ENCODE data around the gene AKT1.
A peak's percentile ranks its signal among the peaks of the same experiment; 100 is the strongest.

AKT1 gene

DNA sequence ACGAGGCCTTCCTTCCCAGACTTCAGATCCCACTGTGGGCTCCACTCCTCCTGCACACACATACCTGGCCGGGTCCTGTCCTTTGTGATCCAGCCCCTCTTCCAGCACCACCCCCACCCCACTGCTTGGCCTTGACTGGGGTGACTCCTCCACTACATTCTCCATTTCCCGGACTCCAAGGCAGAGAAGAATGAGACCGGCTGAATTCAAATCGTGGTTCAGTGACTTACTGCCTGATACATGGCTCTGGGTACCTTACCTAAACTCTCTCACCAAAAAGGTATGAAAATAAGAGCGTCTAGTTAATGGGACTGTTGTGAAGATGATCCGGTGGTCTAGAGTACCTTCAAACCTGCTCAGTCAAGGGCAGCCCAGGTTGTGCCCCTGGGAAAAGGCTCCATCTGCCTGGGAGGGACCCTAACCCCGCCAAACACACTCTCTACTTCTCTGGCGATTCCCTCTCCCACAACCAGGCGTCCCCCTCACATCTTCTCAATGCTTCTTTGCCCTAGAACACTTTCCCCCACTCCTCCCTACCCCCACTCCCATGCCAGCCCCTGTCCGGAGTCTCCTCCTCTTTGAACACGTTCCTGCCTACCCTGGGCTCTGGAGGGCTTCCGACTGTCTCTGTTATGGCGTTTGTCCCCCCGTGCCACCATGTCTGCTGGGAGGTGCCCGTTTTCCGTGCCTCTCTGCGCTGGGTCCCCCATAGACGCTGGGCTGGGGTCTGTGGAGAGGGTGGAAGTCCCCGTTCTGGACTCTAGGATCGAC is 3.9 kb upstream of the AKT1 start:
- no peak for DNase-seq (ENCODE audit: low spot score)

- no peak for DNase-seq (ENCODE audit: low spot score)
These were observed 3.0 kb upstream of the AKT1 start for GRCh38 chr14:104798300-104799243.

DNA sequence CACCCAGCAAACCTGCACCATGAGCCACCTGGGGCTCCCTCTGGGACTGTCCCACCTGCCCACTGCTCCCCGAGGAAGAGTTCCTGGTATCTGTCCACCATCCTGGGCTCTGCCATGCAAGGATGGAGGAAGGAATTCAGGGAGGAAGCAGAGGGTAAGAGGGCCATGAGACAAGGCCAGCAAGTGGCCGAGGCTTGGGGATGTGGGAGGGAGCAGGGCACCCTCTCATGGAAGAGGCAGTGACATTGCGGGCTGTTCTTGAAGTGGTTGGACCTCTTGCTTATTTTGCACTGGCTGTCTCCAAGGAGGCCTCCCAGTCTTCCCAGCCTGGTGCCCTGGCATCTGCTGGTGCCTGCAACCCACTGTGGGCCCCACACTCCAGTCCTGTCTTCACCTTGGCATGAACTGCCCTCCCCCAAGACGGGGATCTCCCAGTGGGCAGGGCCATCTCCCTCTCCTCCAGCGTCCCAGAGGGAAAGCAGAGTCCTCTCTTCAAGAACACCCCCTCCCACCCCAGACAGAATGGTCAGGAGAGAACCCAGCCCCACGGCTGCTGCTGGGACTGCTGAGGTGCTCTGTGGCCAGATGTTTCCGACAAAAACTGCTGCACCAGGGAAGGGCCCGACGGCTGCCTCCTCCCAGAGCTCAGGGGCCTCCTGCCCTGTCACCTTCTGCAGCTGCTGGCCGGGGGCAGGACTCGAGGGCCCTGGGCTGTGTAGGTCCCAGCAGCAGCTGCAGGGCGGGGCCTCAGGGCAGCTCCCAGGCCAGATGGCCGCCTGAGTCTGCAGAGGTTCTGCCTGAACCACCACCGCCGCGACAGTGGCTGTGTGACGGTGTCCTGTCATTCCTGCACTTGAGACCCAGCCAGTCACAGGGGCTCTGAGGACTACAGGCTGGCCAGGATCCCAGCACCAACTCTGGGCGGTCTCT is 1.8 kb upstream of the AKT1 start:
- no peak for DNase-seq (ENCODE audit: low spot score)

DNA sequence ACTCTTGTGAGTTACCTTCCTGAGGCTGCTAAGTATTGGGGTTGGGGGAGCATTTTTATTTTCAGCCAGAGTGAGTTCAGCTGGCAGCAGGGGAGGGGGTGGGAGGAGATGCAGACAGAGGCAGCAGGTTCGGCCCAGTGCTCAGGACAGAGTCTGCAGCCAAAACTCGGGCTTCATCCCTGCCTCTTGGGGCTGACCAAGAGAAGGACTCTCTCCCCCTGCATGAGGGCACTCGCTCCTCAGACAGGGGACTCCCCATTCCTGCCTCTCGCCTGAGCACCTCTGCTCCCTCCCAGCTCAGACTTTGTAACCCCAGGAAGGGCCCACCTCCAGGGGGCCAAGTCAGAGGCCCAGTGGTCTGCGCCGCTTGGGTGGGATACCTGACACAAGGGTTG is 1.1 kb upstream of the AKT1 start:
- no peak for DNase-seq (ENCODE audit: low spot score)

DNA sequence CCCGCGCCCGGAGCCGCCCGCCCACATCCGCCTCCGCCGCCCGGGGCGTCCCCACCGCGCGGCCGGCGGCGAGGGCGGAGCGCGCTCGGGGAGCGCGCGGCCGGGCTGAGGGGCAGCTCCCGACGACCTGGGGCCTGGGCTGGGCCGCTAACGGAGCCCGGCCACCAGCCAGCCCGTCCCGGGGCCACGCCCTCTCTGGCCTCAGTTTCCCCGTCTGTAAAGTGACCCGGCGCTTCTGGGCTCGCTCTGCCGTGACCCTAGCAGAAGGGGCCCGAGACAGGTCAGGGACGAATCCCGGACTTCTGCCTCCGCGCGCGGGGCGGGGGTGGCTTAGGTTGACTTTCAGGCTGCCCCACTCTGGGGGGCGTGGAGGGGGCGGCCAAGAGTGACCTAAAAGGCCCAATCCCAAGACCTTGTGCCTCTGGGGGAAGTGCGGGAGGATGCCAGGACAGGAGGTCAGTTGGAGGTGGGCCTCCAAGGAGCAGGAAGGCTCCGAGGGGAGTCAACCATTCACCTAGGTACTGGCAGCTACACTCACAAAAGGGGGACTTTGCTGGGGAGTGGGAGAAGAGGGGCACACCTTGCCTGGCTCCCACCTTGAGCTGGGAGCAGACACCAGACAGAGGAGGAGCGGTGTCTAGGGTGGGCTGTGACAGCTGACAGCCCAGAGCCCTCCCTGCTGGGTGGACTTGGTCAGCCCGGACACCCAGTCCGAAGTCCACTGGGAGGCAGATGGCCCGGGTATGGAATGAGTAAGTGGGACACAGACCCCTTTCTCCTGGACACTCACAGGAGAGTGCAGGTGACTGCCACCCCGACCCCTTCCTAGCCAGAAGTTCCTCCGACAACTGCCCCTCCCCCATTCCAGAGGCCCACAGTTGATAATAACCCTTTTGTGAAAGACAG is 486 bp upstream of the AKT1 start:
- peak; percentile 67 for DNase-seq (ENCODE audit: low spot score)

DNA sequence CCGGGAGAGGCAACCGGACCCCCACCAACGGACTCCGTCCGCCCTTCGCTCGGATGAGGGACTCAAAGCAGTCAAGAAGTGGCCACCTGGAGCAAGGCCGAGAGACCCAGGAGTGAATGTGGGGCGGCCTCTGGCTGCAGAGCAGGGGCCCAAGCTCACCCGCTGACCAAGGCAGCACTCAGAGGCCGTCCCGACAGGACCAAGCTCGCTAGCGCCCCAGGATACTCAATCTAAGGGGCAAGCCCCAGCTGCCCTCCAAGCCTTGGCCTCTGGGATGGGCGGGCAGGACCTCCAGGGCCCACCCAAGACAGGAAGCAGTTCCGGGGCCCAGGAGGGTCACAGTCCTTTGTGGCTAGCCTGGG is 936 bp downstream of the AKT1 start:
- peak; percentile 64 for DNase-seq (ENCODE audit: low spot score)

DNA sequence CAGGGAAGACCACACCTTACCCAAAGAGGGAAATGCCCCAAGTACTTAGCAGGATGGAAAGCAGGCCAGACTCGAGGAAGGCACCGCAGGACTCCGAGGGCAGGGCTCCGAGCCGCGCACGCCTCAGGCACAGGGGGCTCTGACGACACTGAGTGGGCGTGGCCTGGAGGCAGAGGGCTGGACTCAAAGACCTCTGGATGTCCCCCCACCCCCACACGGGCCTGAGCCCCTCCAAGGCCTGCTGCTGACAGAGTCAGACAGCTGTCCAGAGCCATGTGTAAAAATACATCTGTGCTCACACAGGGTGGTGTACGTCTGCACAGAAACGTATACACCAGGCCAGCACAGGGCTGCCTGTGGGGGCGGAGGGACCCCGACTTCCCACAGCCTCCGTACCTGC is 1.4 kb downstream of the AKT1 start:
- peak; percentile 78 for DNase-seq (ENCODE audit: low spot score)

GRCh38 chr14:104793703-104793959 is 1.9 kb downstream of the AKT1 start:
- no peak for DNase-seq (ENCODE audit: low spot score)

DNA sequence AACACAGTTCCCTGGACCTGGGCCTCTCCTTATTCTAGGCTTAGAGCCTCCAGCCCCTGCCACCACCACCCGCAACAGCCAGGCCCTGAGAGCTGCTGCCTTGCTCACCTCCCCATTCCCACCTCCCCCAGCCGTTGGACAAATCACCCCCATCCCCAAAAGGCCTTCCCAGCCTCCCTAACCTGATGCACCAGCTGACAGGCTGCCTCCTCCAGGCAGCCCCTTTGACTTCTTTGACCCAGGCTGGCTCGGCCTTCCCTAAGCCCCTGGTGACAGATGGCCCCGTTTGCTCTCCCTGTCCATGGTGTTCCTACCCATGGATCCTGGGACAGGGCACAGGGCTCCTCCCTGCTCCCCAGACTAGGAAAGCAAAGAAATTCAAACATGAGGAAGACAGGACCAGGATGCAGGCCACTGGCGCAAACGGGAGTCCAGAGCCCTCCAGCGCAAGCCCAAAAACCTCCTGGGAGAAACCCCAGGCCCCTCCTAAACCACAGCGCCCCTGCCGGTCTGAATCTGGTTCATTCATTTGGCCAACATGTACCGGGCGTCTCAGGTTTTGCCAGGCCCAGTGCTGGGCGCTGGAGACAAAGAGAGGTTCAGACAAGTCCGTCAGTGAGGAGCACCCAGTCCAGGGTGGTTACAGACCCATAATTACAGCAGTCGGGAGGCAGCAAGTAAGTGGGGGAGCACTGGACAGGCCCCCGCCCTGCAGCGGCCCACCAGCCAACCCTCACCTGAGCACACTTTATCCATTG is 2.4 kb downstream of the AKT1 start:
- DNase-seq (ENCODE audit: low spot score): no peak

GRCh38 chr14:104792101-104792884 is 3.3 kb downstream of the AKT1 start:
- no peak for DNase-seq (ENCODE audit: low spot score)

- DNase-seq (ENCODE audit: low spot score): no peak
These were observed 4.1 kb downstream of the AKT1 start for GRCh38 chr14:104791425-104791824.

DNA sequence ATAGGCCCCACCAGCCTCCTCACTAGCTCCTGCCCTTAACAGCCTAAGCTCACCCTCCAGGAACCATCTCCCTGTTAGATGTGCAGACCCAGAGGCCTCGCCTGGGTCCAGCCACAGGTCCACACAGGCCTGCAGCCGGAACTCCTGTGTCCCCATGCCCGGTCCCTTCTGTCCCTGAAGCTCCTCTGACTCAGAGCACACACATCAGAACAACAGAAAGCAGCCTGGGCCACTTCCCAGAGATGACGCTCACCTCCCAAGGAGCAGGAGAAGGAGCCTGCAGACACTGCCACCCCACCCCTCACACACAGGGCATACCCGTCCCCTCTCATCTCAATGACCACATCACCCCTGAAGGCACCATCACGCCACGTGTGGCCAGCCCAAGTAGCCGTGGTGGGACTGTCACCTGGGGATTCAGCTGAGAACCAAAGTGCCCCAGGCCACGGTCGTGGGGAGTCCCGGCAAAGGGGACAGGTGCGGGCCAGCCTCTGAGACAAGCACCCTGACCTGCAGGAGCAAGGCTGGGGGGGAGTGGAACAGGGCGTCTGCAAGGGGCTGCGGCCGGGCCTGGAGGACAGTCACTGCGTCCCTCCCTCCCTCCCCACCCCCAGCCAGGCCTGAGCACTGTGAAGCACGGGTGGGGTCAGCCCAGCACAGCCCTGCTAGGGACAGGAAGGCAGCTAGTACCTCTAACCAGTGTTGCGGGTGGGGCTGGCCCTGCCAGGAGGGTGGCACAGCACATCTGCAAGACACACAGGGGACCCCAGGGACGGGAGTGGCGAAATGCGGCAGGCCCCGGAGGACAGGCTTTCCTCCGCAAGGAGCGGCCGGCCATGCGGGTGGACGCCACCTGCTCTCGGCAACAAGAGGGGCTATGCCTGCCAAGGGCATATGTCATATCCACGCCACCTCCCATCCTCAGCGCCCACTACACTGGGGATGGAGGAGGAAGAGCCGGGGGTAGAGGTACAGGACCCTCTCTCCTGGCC is 5.5 kb downstream of the AKT1 start:
- no peak for DNase-seq (ENCODE audit: low spot score)

DNA sequence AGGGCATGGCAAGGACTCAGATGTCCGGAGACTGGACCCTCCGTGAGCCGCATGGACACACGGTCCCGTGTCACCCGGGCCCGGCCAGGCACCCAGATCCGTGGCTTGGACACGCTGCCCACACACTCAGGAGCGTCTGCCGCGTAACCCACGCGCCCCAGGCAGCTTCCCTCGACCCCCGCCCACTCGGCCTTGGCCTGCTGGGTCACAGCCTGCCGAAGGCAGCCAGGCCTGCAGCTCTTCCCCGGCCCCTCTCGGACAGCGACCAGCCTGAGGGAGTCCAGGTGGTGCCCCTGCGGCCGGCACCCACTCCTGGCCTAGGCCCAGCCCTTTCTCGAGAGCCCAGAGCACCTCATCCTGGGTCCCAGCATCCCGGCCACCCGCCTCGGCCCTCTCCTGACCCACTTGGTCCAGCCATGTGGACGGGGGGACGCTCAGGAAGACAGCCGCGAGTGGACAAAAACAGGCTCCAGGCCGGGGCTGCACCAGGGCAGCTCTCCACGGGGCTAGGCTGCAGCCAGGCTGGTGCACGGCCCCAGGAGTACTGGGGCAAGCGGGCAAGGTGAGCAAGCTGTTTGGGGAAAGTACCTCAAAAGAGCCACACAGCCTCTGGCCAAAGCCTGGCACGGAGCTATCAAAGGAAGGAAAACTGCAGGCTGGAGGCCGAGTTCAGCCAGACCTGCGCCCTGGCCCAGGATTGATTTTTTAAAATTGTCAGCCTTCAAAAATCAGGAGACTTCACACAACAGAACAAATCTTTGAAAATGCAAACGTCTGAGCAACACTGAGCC is 6.5 kb downstream of the AKT1 start:
- no peak for DNase-seq (ENCODE audit: low spot score)

DNA sequence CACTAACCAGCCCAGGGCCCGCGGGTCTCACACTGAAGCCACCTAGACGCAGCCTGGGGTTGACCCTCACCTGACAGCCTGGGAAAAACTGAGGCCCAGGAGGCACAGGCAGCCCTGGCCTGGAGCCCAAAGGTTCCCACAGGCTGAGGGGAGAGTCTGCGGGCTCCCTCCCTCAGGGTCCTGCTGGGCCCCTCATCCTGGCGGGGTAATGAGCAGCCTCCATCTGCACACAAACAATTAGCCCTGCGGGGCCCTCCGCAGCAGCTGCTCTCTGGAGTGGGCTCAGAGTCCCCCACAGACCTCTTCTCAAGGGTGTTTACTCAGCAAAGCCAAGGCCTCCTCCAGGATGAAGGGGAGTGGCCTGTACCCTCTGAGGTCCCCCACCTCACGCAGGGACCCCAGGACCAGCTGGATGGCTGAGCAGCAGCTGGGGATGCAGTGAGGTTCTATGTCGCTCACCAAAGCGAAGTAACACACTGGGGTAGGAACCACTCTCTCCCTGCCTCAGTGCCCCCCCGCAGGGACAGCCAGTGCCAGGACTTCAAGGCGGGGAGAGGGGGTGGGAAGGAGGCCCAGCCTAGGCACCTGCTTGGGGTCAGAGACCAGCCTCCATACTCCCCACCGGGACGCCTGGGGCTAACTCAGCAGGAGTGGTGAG is 7.3 kb downstream of the AKT1 start:
- DNase-seq (ENCODE audit: low spot score): no peak

DNA sequence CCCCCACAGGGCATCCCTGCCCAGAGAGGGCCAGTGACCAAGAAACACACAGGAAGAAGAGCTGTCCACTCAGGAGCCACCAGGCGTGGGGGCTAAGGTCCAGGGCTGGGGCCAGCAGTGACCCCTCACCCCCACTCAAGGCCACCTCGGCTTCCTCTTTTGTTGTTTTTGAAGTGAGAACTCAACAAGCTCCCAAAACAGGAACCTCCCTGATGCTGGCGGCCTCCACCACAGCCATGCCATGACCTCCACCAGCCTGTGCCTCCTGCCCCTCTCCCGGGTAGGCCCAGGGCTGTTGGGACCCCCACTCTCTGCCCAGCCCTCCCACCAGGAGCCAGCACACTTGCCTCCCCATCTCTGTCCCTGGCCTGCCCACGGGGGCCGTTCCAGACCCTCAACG is 7.8 kb downstream of the AKT1 start:
- DNase-seq (ENCODE audit: low spot score): no peak

GRCh38 chr14:104786726-104787675 is 8.5 kb downstream of the AKT1 start:
- DNase-seq (ENCODE audit: low spot score): no peak

Data from ecto neural progenitor cell (in vitro differentiated cells).